ENCODE results near the gene CCDC116.

DNA sequence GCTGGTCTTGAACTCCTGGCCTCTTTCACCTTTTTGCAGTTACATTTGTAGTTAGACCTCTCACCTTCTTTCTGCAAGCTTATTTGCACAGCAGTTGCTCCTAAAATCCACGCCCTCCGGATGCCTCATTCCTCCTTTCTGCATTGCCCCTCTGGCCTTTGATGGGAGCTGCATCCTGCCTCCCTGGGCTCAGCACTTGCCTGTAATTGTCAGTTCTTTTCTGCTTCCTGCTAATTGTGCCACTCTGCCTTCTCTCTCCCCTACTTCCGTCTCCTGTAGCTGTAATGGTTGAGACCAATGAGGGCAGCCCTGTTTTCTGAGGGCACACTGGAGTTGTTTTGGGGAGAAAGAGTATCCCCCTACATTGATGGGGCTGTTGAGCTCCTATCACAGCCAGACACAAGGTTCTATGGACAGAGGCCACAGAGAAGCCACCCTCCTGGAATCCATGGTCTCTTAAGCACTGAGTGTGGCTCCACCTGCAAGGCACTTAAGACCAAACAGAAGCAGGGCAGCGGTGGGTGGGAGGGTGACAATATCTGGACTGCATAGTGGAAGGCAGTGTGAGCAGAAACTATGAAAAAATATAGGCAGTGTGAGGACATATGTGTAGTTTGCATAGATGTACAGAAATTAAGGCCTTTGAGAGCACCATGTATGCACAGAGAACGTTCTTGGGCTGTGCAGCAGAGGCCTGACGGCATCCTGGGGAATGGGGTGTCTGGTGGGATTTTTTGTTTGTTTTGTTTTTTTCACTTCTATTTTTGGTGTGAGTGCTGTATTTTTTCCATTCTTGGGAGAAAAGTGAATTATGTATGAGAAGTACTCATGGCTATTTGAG, 33.3 kb upstream of the CCDC116 start:
- no peak for TF ChIP-seq POLR2A (IDR thresholded peaks at IDR 0.05)
- TF ChIP-seq, protein P1, sequence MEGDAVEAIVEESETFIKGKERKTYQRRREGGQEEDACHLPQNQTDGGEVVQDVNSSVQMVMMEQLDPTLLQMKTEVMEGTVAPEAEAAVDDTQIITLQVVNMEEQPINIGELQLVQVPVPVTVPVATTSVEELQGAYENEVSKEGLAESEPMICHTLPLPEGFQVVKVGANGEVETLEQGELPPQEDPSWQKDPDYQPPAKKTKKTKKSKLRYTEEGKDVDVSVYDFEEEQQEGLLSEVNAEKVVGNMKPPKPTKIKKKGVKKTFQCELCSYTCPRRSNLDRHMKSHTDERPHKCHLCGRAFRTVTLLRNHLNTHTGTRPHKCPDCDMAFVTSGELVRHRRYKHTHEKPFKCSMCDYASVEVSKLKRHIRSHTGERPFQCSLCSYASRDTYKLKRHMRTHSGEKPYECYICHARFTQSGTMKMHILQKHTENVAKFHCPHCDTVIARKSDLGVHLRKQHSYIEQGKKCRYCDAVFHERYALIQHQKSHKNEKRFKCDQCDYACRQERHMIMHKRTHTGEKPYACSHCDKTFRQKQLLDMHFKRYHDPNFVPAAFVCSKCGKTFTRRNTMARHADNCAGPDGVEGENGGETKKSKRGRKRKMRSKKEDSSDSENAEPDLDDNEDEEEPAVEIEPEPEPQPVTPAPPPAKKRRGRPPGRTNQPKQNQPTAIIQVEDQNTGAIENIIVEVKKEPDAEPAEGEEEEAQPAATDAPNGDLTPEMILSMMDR (IDR thresholded peaks at IDR 0.05) = no peak

Data from prostate gland (tissue), 2 donors.